Prostate gland (tissue), 2 donors: ENCODE measurements around the gene PINLYP.

ENCODE experiments used
- POLR2A ChIP-seq: fragments of 450-650 bp; IDR thresholded peaks from one replicate; pipeline ENCODE4 v1.6.1; 2016; ENCODE audit warnings: antibody characterized with exemption, mild to moderate bottlenecking
- POLR2AphosphoS5 ChIP-seq: sonication (generic); formaldehyde crosslinking; IDR thresholded peaks from one replicate; pipeline ENCODE4 v1.6.1; 2017; ENCODE audit warnings: antibody characterized with exemption
- TF ChIP-seq, protein P1 (sequence below), 4 experiments: fragments of 200-600 bp in 2 of 4; fragments of 450-650 bp in 2 of 4; sonication (generic) in 2 of 4; IDR thresholded peaks; 1 replicate in 3 of 4; 2 replicates in 1 of 4; pipeline ENCODE4 v1.5.1; 2016 to 2019; ENCODE audit warnings: antibody characterized with exemption in 4 of 4, mild to moderate bottlenecking in 2 of 4, moderate library complexity in 2 of 4

DNA sequence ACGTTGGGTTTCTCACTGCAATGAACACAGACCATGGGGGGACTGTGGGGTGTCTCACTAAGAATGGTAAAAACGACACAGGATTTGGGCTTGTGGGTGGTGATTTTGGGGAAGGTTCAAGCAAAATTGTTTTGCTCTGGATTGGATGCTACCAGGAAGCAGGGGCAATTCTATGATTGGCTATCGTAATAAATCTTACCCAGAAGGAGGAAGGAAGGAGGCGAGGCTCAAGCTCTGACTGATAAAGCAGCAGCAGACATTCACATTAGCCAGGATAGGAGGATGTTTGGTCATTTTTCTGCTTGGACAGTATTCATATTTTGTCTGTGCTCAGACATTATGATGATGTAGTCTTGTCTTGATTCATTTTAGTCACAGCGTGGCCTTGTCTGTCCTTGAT is 22.3 kb downstream of the PINLYP start:
- no peak for TF ChIP-seq POLR2A
- TF ChIP-seq, protein P1, sequence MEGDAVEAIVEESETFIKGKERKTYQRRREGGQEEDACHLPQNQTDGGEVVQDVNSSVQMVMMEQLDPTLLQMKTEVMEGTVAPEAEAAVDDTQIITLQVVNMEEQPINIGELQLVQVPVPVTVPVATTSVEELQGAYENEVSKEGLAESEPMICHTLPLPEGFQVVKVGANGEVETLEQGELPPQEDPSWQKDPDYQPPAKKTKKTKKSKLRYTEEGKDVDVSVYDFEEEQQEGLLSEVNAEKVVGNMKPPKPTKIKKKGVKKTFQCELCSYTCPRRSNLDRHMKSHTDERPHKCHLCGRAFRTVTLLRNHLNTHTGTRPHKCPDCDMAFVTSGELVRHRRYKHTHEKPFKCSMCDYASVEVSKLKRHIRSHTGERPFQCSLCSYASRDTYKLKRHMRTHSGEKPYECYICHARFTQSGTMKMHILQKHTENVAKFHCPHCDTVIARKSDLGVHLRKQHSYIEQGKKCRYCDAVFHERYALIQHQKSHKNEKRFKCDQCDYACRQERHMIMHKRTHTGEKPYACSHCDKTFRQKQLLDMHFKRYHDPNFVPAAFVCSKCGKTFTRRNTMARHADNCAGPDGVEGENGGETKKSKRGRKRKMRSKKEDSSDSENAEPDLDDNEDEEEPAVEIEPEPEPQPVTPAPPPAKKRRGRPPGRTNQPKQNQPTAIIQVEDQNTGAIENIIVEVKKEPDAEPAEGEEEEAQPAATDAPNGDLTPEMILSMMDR (IDR thresholded peaks at IDR 0.05): no peak
- no peak for TF ChIP-seq POLR2AphosphoS5
